ENCODE measurements around the gene MBLAC2. TPM values are rescaled to one million over a fixed set of nuclear protein-coding genes. Genes with fewer than 3 reads are reported as not detected.

The MBLAC2 gene
- total and polyA plus RNA-seq, 2 donors, result 3.0 to 4.8 TPM

- 100% methylated on average over 1 of the region's 1 CpG for WGBS
- no peak overlapping the region for H3K27ac ChIP-seq (ENCODE audit: low read depth in 1 of 2, low read length in 1 of 2)
These were observed 20.6 kb upstream of the MBLAC2 start for GRCh38 chr5:90495146-90495545.

GRCh38 chr5:90494043-90494442 is 19.5 kb upstream of the MBLAC2 start:
- Histone ChIP-seq H3K27ac (ENCODE audit: low read depth in 1 of 2, low read length in 1 of 2) (no peak overlapping the region), H3K4me3 (ENCODE audit: low read length in 2 of 2) (no peak overlapping the region), H3K36me3 (ENCODE audit: control insufficient read depth in 2 of 2, insufficient read depth in 2 of 2, low read length in 1 of 2) (no peaks in the 10 kb centered on the region), H3K9me3 (ENCODE audit: control insufficient read depth in 2 of 2, insufficient read depth in 1 of 2, low read length in 1 of 2) (no peaks in the 10 kb centered on the region), H3K27me3 (ENCODE audit: control insufficient read depth in 2 of 2, insufficient read depth in 1 of 2, low read length in 1 of 2) (no peaks in the 10 kb centered on the region), H3K4me1 (ENCODE audit: control insufficient read depth in 2 of 2, insufficient read depth in 2 of 2, low read length in 2 of 2) (no peaks in the 10 kb centered on the region)
- no peak for DNase-seq (ENCODE audit: low read depth in 6 of 9, low spot score in 9 of 9)

More at GRCh38 chr5:90495146-90495545, 20.6 kb upstream of the MBLAC2 start:
- Histone ChIP-seq H3K4me1 (ENCODE audit: control insufficient read depth in 2 of 2, insufficient read depth in 2 of 2, low read length in 2 of 2) (no peaks in the 10 kb centered on the region), H3K9me3 (ENCODE audit: control insufficient read depth in 2 of 2, insufficient read depth in 1 of 2, low read length in 1 of 2) (no peaks in the 10 kb centered on the region), H3K36me3 (ENCODE audit: control insufficient read depth in 2 of 2, insufficient read depth in 2 of 2, low read length in 1 of 2) (no peaks in the 10 kb centered on the region), H3K27me3 (ENCODE audit: control insufficient read depth in 2 of 2, insufficient read depth in 1 of 2, low read length in 1 of 2) (no peaks in the 10 kb centered on the region), H3K4me3 (ENCODE audit: low read length in 2 of 2) (no peak overlapping the region)
- no peak for DNase-seq (ENCODE audit: low read depth in 6 of 9, low spot score in 9 of 9)

GRCh38 chr5:90488791-90489190 is 14.2 kb upstream of the MBLAC2 start:
- WGBS, result 43% methylated on average over 2 of the region's 2 CpGs
- H3K27me3 ChIP-seq (ENCODE audit: control insufficient read depth in 2 of 2, insufficient read depth in 1 of 2, low read length in 1 of 2), result no peaks in the 10 kb centered on the region
- H3K27ac ChIP-seq (ENCODE audit: low read depth in 1 of 2, low read length in 1 of 2), result no peak overlapping the region
- no peak overlapping the region for H3K4me3 ChIP-seq (ENCODE audit: low read length in 2 of 2)
- H3K9me3 ChIP-seq (ENCODE audit: control insufficient read depth in 2 of 2, insufficient read depth in 1 of 2, low read length in 1 of 2), result no peaks in the 10 kb centered on the region
- H3K4me1 ChIP-seq (ENCODE audit: control insufficient read depth in 2 of 2, insufficient read depth in 2 of 2, low read length in 2 of 2), result no peaks in the 10 kb centered on the region
- no peaks in the 10 kb centered on the region for H3K36me3 ChIP-seq (ENCODE audit: control insufficient read depth in 2 of 2, insufficient read depth in 2 of 2, low read length in 1 of 2)
- DNase-seq (ENCODE audit: low read depth in 6 of 9, low spot score in 9 of 9), result no peak

- Histone ChIP-seq H3K27ac (ENCODE audit: low read depth in 1 of 2, low read length in 1 of 2) (no peak overlapping the region), H3K27me3 (ENCODE audit: control insufficient read depth in 2 of 2, insufficient read depth in 1 of 2, low read length in 1 of 2) (no peaks in the 10 kb centered on the region), H3K9me3 (ENCODE audit: control insufficient read depth in 2 of 2, insufficient read depth in 1 of 2, low read length in 1 of 2) (no peaks in the 10 kb centered on the region), H3K4me3 (ENCODE audit: low read length in 2 of 2) (no peak overlapping the region), H3K36me3 (ENCODE audit: control insufficient read depth in 2 of 2, insufficient read depth in 2 of 2, low read length in 1 of 2) (no peaks in the 10 kb centered on the region), H3K4me1 (ENCODE audit: control insufficient read depth in 2 of 2, insufficient read depth in 2 of 2, low read length in 2 of 2) (no peaks in the 10 kb centered on the region)
- 96% methylated on average over 3 of the region's 3 CpGs for WGBS
- no peak for DNase-seq (ENCODE audit: low read depth in 6 of 9, low spot score in 9 of 9)
These were observed 10.0 kb upstream of the MBLAC2 start for GRCh38 chr5:90484540-90484939.

- no peaks in the 10 kb centered on the region for H3K9me3 ChIP-seq (ENCODE audit: control insufficient read depth in 2 of 2, insufficient read depth in 1 of 2, low read length in 1 of 2)
- 98% methylated on average over 8 of the region's 8 CpGs for WGBS
- no peak for DNase-seq (ENCODE audit: low read depth in 6 of 9, low spot score in 9 of 9)
- no peaks in the 10 kb centered on the region for H3K4me1 ChIP-seq (ENCODE audit: control insufficient read depth in 2 of 2, insufficient read depth in 2 of 2, low read length in 2 of 2)
- H3K36me3 ChIP-seq (ENCODE audit: control insufficient read depth in 2 of 2, insufficient read depth in 2 of 2, low read length in 1 of 2), result no peaks in the 10 kb centered on the region
- no peak overlapping the region for H3K27ac ChIP-seq (ENCODE audit: low read depth in 1 of 2, low read length in 1 of 2)
- no peaks in the 10 kb centered on the region for H3K27me3 ChIP-seq (ENCODE audit: control insufficient read depth in 2 of 2, insufficient read depth in 1 of 2, low read length in 1 of 2)
- no peak overlapping the region for H3K4me3 ChIP-seq (ENCODE audit: low read length in 2 of 2)
These were observed 8.6 kb upstream of the MBLAC2 start for GRCh38 chr5:90483206-90483605.

- no peaks in the 10 kb centered on the region for H3K27me3 ChIP-seq (ENCODE audit: control insufficient read depth in 2 of 2, insufficient read depth in 1 of 2, low read length in 1 of 2)
- WGBS, result 94% methylated on average over 1 of the region's 1 CpG
These were observed 6.1 kb upstream of the MBLAC2 start for GRCh38 chr5:90480699-90481098.

GRCh38 chr5:90479611-90480385 is 5.2 kb upstream of the MBLAC2 start:
- DNase-seq (ENCODE audit: low read depth in 6 of 9, low spot score in 9 of 9), result no peak
- Histone ChIP-seq H3K27me3 (ENCODE audit: control insufficient read depth in 2 of 2, insufficient read depth in 1 of 2, low read length in 1 of 2) (no peaks in the 10 kb centered on the region), H3K4me1 (ENCODE audit: control insufficient read depth in 2 of 2, insufficient read depth in 2 of 2, low read length in 2 of 2) (peaks cover 3 to 4% of the 10 kb centered on the region in 2 donors), H3K27ac (ENCODE audit: low read depth in 1 of 2, low read length in 1 of 2) (no peak overlapping the region), H3K9me3 (ENCODE audit: control insufficient read depth in 2 of 2, insufficient read depth in 1 of 2, low read length in 1 of 2) (no peaks in the 10 kb centered on the region), H3K4me3 (ENCODE audit: low read length in 2 of 2) (no peak overlapping the region), H3K36me3 (ENCODE audit: control insufficient read depth in 2 of 2, insufficient read depth in 2 of 2, low read length in 1 of 2) (no peaks in the 10 kb centered on the region)

More at GRCh38 chr5:90480699-90481098, 6.1 kb upstream of the MBLAC2 start:
- DNase-seq (ENCODE audit: low read depth in 6 of 9, low spot score in 9 of 9), result no peak
- Histone ChIP-seq H3K36me3 (ENCODE audit: control insufficient read depth in 2 of 2, insufficient read depth in 2 of 2, low read length in 1 of 2) (no peaks in the 10 kb centered on the region), H3K9me3 (ENCODE audit: control insufficient read depth in 2 of 2, insufficient read depth in 1 of 2, low read length in 1 of 2) (no peaks in the 10 kb centered on the region), H3K4me3 (ENCODE audit: low read length in 2 of 2) (no peak overlapping the region), H3K4me1 (ENCODE audit: control insufficient read depth in 2 of 2, insufficient read depth in 2 of 2, low read length in 2 of 2) (no peaks in the 10 kb centered on the region), H3K27ac (ENCODE audit: low read depth in 1 of 2, low read length in 1 of 2) (no peak overlapping the region)

- Histone ChIP-seq H3K4me1 (ENCODE audit: control insufficient read depth in 2 of 2, insufficient read depth in 2 of 2, low read length in 2 of 2) (peaks cover 5 to 13% of the 10 kb centered on the region in 2 donors), H3K9me3 (ENCODE audit: control insufficient read depth in 2 of 2, insufficient read depth in 1 of 2, low read length in 1 of 2) (no peaks in the 10 kb centered on the region), H3K27ac (ENCODE audit: low read depth in 1 of 2, low read length in 1 of 2) (no peak overlapping the region), H3K27me3 (ENCODE audit: control insufficient read depth in 2 of 2, insufficient read depth in 1 of 2, low read length in 1 of 2) (no peaks in the 10 kb centered on the region), H3K36me3 (ENCODE audit: control insufficient read depth in 2 of 2, insufficient read depth in 2 of 2, low read length in 1 of 2) (no peaks in the 10 kb centered on the region), H3K4me3 (ENCODE audit: low read length in 2 of 2) (no peak overlapping the region)
- 96% methylated on average over 8 of the region's 8 CpGs for WGBS
- no peak for DNase-seq (ENCODE audit: low read depth in 6 of 9, low spot score in 9 of 9)
These were observed 3.1 kb upstream of the MBLAC2 start for GRCh38 chr5:90477621-90478215.

- Histone ChIP-seq H3K4me1 (ENCODE audit: control insufficient read depth in 2 of 2, insufficient read depth in 2 of 2, low read length in 2 of 2) (peaks cover 5 to 13% of the 10 kb centered on the region in 2 donors), H3K4me3 (ENCODE audit: low read length in 2 of 2) (no peak overlapping the region), H3K27me3 (ENCODE audit: control insufficient read depth in 2 of 2, insufficient read depth in 1 of 2, low read length in 1 of 2) (no peaks in the 10 kb centered on the region), H3K36me3 (ENCODE audit: control insufficient read depth in 2 of 2, insufficient read depth in 2 of 2, low read length in 1 of 2) (no peaks in the 10 kb centered on the region), H3K27ac (ENCODE audit: low read depth in 1 of 2, low read length in 1 of 2) (no peak overlapping the region), H3K9me3 (ENCODE audit: control insufficient read depth in 2 of 2, insufficient read depth in 1 of 2, low read length in 1 of 2) (no peaks in the 10 kb centered on the region)
- DNase-seq (ENCODE audit: low read depth in 6 of 9, low spot score in 9 of 9), result no peak
- WGBS, result 92% methylated on average over 2 of the region's 2 CpGs
These were observed 2.5 kb upstream of the MBLAC2 start for GRCh38 chr5:90477073-90477472.
